AG09319 (cell line): ENCODE data around the gene POLR2C.

Experiments used
- DNase-seq: peaks from one replicate; pipeline ENCODE4 v3.0.0-alpha.2; 2010; ENCODE audit warnings: low read depth; ENCODE audit errors: extremely low read depth
- CTCF ChIP-seq: IDR thresholded peaks from 2 replicates; pipeline ENCODE4 v1.5.1; 2011; ENCODE audit warnings: low read depth, mild to moderate bottlenecking, inconsistent platforms, low read length, moderate library complexity

Gene POLR2C

GRCh38 chr16:57462209-57462977 lies at the start of gene POLR2C:
POLR2C (plus strand) TSS chr16:57462679; CDS start chr16:57462725, 46 bp downstream.
- peak; percentile 98 for TF ChIP-seq CTCF
- DNase-seq = peak; percentile 47

GRCh38 chr16:57413301-57413730 lies 49.2 kb upstream of the POLR2C start:
- TF ChIP-seq CTCF = no peak
- DNase-seq = no peak

- TF ChIP-seq CTCF = no peak
- no peak for DNase-seq
Observed at GRCh38 chr16:57413733-57414132, 48.7 kb upstream of the POLR2C start.

- no peak for DNase-seq
- TF ChIP-seq CTCF = no peak
Observed at GRCh38 chr16:57416084-57416483, 46.4 kb upstream of the POLR2C start.

- no peak for TF ChIP-seq CTCF
- no peak for DNase-seq
Observed at GRCh38 chr16:57419506-57419905, 43.0 kb upstream of the POLR2C start.

GRCh38 chr16:57422026-57422944 lies 40.2 kb upstream of the POLR2C start:
- peak; percentile 24 for DNase-seq
- peak; percentile 80 for TF ChIP-seq CTCF

GRCh38 chr16:57423152-57423551 lies 39.3 kb upstream of the POLR2C start:
- no peak for DNase-seq
- TF ChIP-seq CTCF = no peak
